A549 (cell line): Measurements from ENCODE around the gene SLC16A5.

Source experiments
- EP300 ChIP-seq, 2 experiments: fragments of >200 bp; sonication (Bioruptor Twin); formaldehyde crosslinking; IDR thresholded peaks; 2 replicates in 1 of 2; 3 replicates in 1 of 2; pipeline ENCODE4 v1.6.1; 2016 to 2017
- HEYL ChIP-seq: fragments of 250-450 bp; sonication (Bioruptor Pico); IDR thresholded peaks from 2 replicates; pipeline ENCODE4 v1.8.0; 2021; ENCODE audit warnings: mild to moderate bottlenecking, moderate library complexity
- HOXA7 ChIP-seq: fragments of 250-450 bp; sonication (Bioruptor Pico); IDR thresholded peaks from 2 replicates; pipeline ENCODE4 v1.5.0; 2020; ENCODE audit warnings: mild to moderate bottlenecking, moderate library complexity
- JUN ChIP-seq, 2 experiments: fragments of >200 bp; sonication (Bioruptor Twin); formaldehyde crosslinking; IDR thresholded peaks; 2 replicates in 1 of 2; 3 replicates in 1 of 2; pipeline ENCODE4 v1.6.1; 2016 to 2017
- MAX ChIP-seq: IDR thresholded peaks from 2 replicates; pipeline ENCODE4 v1.6.1; 2012
- POLR2A ChIP-seq: IDR thresholded peaks from 2 replicates; pipeline ENCODE4 v1.6.1; 2012; ENCODE audit warnings: mild to moderate bottlenecking, low read length
- RAD21 ChIP-seq, 2 experiments: fragments of >200 bp in 1 of 2; sonication (Bioruptor Twin) in 1 of 2; formaldehyde crosslinking in 1 of 2; IDR thresholded peaks in 1 of 2; conservative IDR thresholded peaks in 1 of 2; 2 replicates in 1 of 2; 3 replicates in 1 of 2; pipeline ENCODE4 v1.6.1; 2012 to 2018; ENCODE audit warnings: inconsistent platforms in 1 of 2
- RARB ChIP-seq: fragments of 250-450 bp; sonication (Bioruptor Pico); IDR thresholded peaks from 2 replicates; pipeline ENCODE4 v1.8.0; 2021; ENCODE audit warnings: mild to moderate bottlenecking, moderate library complexity
- RFX5 ChIP-seq: fragments of 450-650 bp; IDR thresholded peaks from 2 replicates; pipeline ENCODE4 v1.7.1; 2014; ENCODE audit warnings: antibody characterized with exemption, mild to moderate bottlenecking, moderate library complexity
- SREBF2 ChIP-seq: fragments of 450-650 bp; IDR thresholded peaks from 2 replicates; pipeline ENCODE4 v1.6.1; 2014; ENCODE audit warnings: mild to moderate bottlenecking, moderate library complexity
- TF ChIP-seq, protein P1 (sequence below): fragments of >200 bp; sonication (Bioruptor Twin); formaldehyde crosslinking; IDR thresholded peaks from 3 replicates; pipeline ENCODE4 v1.5.1; 2016

DNA sequence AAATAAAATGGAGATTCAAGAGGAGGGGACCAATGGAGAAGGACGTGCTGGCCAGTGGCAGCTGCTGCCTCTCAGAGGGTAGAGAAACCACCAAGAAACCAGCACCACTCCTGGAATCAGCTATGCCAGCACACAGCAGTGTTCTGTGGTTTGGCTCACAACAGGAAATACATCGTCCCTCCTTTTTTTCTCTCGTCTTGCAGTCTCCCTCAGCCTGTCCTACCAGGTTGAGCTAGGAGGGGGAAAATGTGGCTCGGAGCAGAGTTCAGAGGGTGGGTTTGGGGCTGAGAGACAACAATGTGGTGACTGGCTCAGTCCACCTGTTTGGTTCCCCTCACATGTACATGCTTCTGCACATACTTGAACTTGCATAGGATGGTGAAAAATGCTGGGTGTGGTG lies 19.9 kb upstream of the SLC16A5 start:
- no peak for TF ChIP-seq RFX5
- no peak for TF ChIP-seq SREBF2
- no peak for TF ChIP-seq HEYL (CRISPR knock-in tag)
- TF ChIP-seq, protein P1, sequence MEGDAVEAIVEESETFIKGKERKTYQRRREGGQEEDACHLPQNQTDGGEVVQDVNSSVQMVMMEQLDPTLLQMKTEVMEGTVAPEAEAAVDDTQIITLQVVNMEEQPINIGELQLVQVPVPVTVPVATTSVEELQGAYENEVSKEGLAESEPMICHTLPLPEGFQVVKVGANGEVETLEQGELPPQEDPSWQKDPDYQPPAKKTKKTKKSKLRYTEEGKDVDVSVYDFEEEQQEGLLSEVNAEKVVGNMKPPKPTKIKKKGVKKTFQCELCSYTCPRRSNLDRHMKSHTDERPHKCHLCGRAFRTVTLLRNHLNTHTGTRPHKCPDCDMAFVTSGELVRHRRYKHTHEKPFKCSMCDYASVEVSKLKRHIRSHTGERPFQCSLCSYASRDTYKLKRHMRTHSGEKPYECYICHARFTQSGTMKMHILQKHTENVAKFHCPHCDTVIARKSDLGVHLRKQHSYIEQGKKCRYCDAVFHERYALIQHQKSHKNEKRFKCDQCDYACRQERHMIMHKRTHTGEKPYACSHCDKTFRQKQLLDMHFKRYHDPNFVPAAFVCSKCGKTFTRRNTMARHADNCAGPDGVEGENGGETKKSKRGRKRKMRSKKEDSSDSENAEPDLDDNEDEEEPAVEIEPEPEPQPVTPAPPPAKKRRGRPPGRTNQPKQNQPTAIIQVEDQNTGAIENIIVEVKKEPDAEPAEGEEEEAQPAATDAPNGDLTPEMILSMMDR = no peak
- TF ChIP-seq EP300 (IDR thresholded peaks at IDR 0.05) = no peak
- TF ChIP-seq RAD21 (conservative IDR thresholded peaks at IDR 0.05 in 1 of 2, IDR thresholded peaks at IDR 0.05 in 1 of 2) = no peak
- TF ChIP-seq RARB (CRISPR knock-in tag) = no peak
- no peak for TF ChIP-seq POLR2A
- no peak for TF ChIP-seq JUN (IDR thresholded peaks at IDR 0.05)
- no peak for TF ChIP-seq HOXA7 (CRISPR knock-in tag)
- TF ChIP-seq MAX = no peak
